Ectodermal cell (in vitro differentiated cells): ENCODE data around the gene PNMA8A.
"Not testable (repeated sequence)": the region's sequence is repeated elsewhere in the genome, so short reads cannot be mapped to it uniquely, and the experiment has no call there.

Experiments used
- H3K27ac ChIP-seq: 2 replicates; pipeline ENCODE4 v1.7.0; 2013; ENCODE audit warnings: mild to moderate bottlenecking, low read depth, low read length; ENCODE audit not compliant: insufficient read depth, poor library complexity, severe bottlenecking
- H3K27me3 ChIP-seq: 2 replicates; pipeline ENCODE4 v1.7.0; 2013; ENCODE audit warnings: mild to moderate bottlenecking, low read length; ENCODE audit not compliant: insufficient read depth, control insufficient read depth, poor library complexity, severe bottlenecking
- H3K36me3 ChIP-seq: one replicate; pipeline ENCODE4 v1.7.0; 2013; ENCODE audit warnings: low read length; ENCODE audit not compliant: control insufficient read depth, insufficient read depth
- H3K4me1 ChIP-seq: one replicate; pipeline ENCODE4 v1.7.0; 2013; ENCODE audit warnings: low read length; ENCODE audit not compliant: control insufficient read depth, insufficient read depth
- H3K4me3 ChIP-seq: 2 replicates; pipeline ENCODE4 v1.7.0; 2013; ENCODE audit warnings: low read depth, low read length, control low read depth; ENCODE audit not compliant: insufficient read depth
- H3K9me3 ChIP-seq: 2 replicates; pipeline ENCODE4 v1.7.0; 2013; ENCODE audit warnings: mild to moderate bottlenecking, low read length, moderate library complexity; ENCODE audit not compliant: control insufficient read depth
- WGBS, 2 experiments: methylation state at CpG; one replicate each; pipeline ENCODE4 v1.1.7; 2013; ENCODE audit warnings: missing lambda C conversion rate in 2 of 2; 5-methylcytosine and 5-hydroxymethylcytosine counted together

PNMA8A gene

GRCh38 chr19:46452186-46452585, 19.2 kb downstream of the PNMA8A start:
- Histone ChIP-seq H3K27me3 (no peaks in the 10 kb centered on the region), H3K36me3 (no peaks in the 10 kb centered on the region), H3K4me3 (no peak overlapping the region), H3K4me1 (no peaks in the 10 kb centered on the region), H3K9me3 (no peaks in the 10 kb centered on the region), H3K27ac (no peak overlapping the region)
- WGBS, 2 experiments: 59 to 63% methylated on average over 4 of the region's 4 CpGs

DNA sequence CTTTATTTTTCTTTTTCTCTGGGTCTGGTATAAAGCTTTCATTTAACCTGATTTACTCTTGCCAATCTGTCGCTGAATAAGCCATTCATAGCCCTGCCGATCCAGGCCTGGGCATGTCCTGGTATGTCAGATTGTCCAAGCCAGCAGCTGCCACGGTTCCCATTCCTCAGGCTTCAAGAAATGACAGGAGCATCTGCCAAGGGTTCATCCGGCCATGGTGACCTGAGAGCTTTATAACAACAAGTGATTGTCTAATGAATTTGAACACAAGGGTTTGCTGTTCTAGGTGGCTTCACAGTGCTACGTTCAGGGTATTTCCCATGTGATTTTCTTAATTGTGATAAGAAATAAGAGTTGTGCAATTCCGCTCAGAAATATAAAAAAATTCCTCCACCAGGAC, 20.0 kb downstream of the PNMA8A start:
- Histone ChIP-seq H3K27me3 (no peaks in the 10 kb centered on the region), H3K36me3 (no peaks in the 10 kb centered on the region), H3K4me1 (no peaks in the 10 kb centered on the region), H3K9me3 (no peaks in the 10 kb centered on the region), H3K27ac (no peak overlapping the region), H3K4me3 (no peak overlapping the region)
- WGBS, 2 experiments: 91 to 92% methylated on average over 5 to 6 of the region's 6 CpGs

- Histone ChIP-seq H3K4me1 (no peaks in the 10 kb centered on the region), H3K36me3 (no peaks in the 10 kb centered on the region), H3K4me3 (no peak overlapping the region), H3K27ac (no peak overlapping the region), H3K27me3 (no peaks in the 10 kb centered on the region), H3K9me3 (no peaks in the 10 kb centered on the region)
- 83 to 85% methylated on average over 3 to 5 of the region's 5 CpGs for WGBS, 2 experiments
These were observed 20.6 kb downstream of the PNMA8A start for GRCh38 chr19:46450737-46451136.

GRCh38 chr19:46449228-46449627, 22.1 kb downstream of the PNMA8A start:
- no peak overlapping the region for H3K27ac ChIP-seq
- H3K4me3 ChIP-seq: no peak overlapping the region
- H3K36me3 ChIP-seq: no peaks in the 10 kb centered on the region
- 66 to 69% methylated on average over 7 of the region's 7 CpGs for whole genome bisulfite sequencing, 2 experiments
- no peaks in the 10 kb centered on the region for H3K27me3 ChIP-seq
- H3K4me1 ChIP-seq: no peaks in the 10 kb centered on the region
- H3K9me3 ChIP-seq: no peaks in the 10 kb centered on the region

GRCh38 chr19:46448601-46449000, 22.8 kb downstream of the PNMA8A start:
- no peaks in the 10 kb centered on the region for H3K4me1 ChIP-seq
- H3K27me3 ChIP-seq: no peaks in the 10 kb centered on the region
- no peak overlapping the region for H3K4me3 ChIP-seq
- no peaks in the 10 kb centered on the region for H3K36me3 ChIP-seq
- no peaks in the 10 kb centered on the region for H3K9me3 ChIP-seq
- H3K27ac ChIP-seq: no peak overlapping the region
- 92 to 96% methylated on average over 9 to 10 of the region's 10 CpGs for WGBS, 2 experiments

GRCh38 chr19:46447824-46448223, 23.5 kb downstream of the PNMA8A start:
- H3K9me3 ChIP-seq: no peaks in the 10 kb centered on the region
- no peaks in the 10 kb centered on the region for H3K36me3 ChIP-seq
- H3K4me3 ChIP-seq: no peak overlapping the region
- H3K4me1 ChIP-seq: no peaks in the 10 kb centered on the region
- WGBS, 2 experiments: 90 to 93% methylated on average over 5 of the region's 5 CpGs
- no peak overlapping the region for H3K27ac ChIP-seq
- no peaks in the 10 kb centered on the region for H3K27me3 ChIP-seq

- H3K27ac ChIP-seq: no peak overlapping the region
- no peak overlapping the region for H3K4me3 ChIP-seq
- H3K27me3 ChIP-seq: no peaks in the 10 kb centered on the region
- WGBS, 2 experiments: 53 to 82% methylated on average over 1 to 3 of the region's 3 CpGs
- no peaks in the 10 kb centered on the region for H3K36me3 ChIP-seq
- no peaks in the 10 kb centered on the region for H3K9me3 ChIP-seq
- H3K4me1 ChIP-seq: no peaks in the 10 kb centered on the region
These were observed 24.4 kb downstream of the PNMA8A start for GRCh38 chr19:46447006-46447405.

DNA sequence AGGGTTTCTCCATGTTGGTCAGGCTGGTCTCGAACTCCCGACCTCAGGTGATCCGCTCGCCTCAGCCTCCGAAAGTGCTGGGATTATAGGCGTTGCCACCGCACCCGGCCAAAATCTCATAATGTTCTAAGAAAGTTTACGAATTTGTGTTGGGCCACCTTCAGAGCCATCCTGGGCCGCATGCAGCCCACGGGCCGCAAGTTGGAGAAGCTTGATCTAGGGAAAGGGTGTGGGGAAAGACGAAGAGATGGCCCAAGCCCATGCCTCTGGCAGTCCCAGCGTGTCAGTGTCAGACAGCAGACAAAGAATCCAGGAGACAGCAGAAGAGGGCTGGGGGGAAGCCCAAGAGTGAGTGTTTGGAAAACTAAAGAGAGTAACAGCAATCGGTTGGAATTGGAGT, 25.3 kb downstream of the PNMA8A start:
- Histone ChIP-seq H3K36me3 (no peaks in the 10 kb centered on the region), H3K27me3 (no peaks in the 10 kb centered on the region), H3K4me3 (no peak overlapping the region), H3K27ac (no peak overlapping the region), H3K9me3 (no peaks in the 10 kb centered on the region), H3K4me1 (no peaks in the 10 kb centered on the region)
- WGBS, 2 experiments: 84 to 86% methylated on average over 15 of the region's 15 CpGs

- Histone ChIP-seq H3K9me3 (no peaks in the 10 kb centered on the region), H3K27me3 (no peaks in the 10 kb centered on the region), H3K4me3 (no peak overlapping the region), H3K4me1 (no peaks in the 10 kb centered on the region), H3K27ac (no peak overlapping the region), H3K36me3 (no peaks in the 10 kb centered on the region)
- 88 to 92% methylated on average over 7 to 8 of the region's 8 CpGs for WGBS, 2 experiments
These were observed 28.4 kb downstream of the PNMA8A start for GRCh38 chr19:46442808-46443450.

- 71 to 81% methylated on average over 1 of the region's 1 CpG for WGBS, 2 experiments
- no peak overlapping the region for H3K4me3 ChIP-seq
- no peaks in the 10 kb centered on the region for H3K27me3 ChIP-seq
- H3K27ac ChIP-seq: no peak overlapping the region
- H3K9me3 ChIP-seq: no peaks in the 10 kb centered on the region
- no peaks in the 10 kb centered on the region for H3K36me3 ChIP-seq
- no peaks in the 10 kb centered on the region for H3K4me1 ChIP-seq
These were observed 29.5 kb downstream of the PNMA8A start for GRCh38 chr19:46441866-46442265.

GRCh38 chr19:46435689-46436088, 35.7 kb downstream of the PNMA8A start:
- 88 to 91% methylated on average over 4 of the region's 4 CpGs for WGBS, 2 experiments
- not testable (repeated sequence) for H3K27ac ChIP-seq, H3K27me3 ChIP-seq, H3K4me3 ChIP-seq, H3K9me3 ChIP-seq, H3K4me1 ChIP-seq, H3K36me3 ChIP-seq
